Skeletal muscle satellite cell (primary cell): ENCODE data around the gene KRT7.
"Not testable (repeated sequence)": the region's sequence is repeated elsewhere in the genome, so short reads cannot be mapped to it uniquely, and the experiment has no call there.

Experiments
- H3K27me3 ChIP-seq: 2 replicates; pipeline ENCODE4 v1.7.0; 2013; ENCODE audit warnings: low read length; ENCODE audit not compliant: control insufficient read depth, insufficient read depth
- H3K36me3 ChIP-seq: 2 replicates; pipeline ENCODE4 v1.7.0; 2013; ENCODE audit warnings: mild to moderate bottlenecking, control low read depth, low read length; ENCODE audit not compliant: insufficient read depth
- H3K4me1 ChIP-seq: 2 replicates; pipeline ENCODE4 v1.7.0; 2013; ENCODE audit warnings: low read length; ENCODE audit not compliant: control insufficient read depth, insufficient read depth
- H3K4me2 ChIP-seq: 2 replicates; pipeline ENCODE4 v1.7.0; 2013; ENCODE audit warnings: mild to moderate bottlenecking, low read length
- H3K4me3 ChIP-seq: 2 replicates; pipeline ENCODE4 v1.7.0; 2013; ENCODE audit warnings: low read length
- H3K9ac ChIP-seq: 2 replicates; pipeline ENCODE4 v1.7.0; 2013; ENCODE audit warnings: mild to moderate bottlenecking, low read depth, low read length, moderate library complexity
- H3K9me3 ChIP-seq: replicated peaks from 2 replicates; pipeline ENCODE4 v1.7.0; 2013; ENCODE audit warnings: mild to moderate bottlenecking, control low read depth, low read length

The KRT7 gene

DNA sequence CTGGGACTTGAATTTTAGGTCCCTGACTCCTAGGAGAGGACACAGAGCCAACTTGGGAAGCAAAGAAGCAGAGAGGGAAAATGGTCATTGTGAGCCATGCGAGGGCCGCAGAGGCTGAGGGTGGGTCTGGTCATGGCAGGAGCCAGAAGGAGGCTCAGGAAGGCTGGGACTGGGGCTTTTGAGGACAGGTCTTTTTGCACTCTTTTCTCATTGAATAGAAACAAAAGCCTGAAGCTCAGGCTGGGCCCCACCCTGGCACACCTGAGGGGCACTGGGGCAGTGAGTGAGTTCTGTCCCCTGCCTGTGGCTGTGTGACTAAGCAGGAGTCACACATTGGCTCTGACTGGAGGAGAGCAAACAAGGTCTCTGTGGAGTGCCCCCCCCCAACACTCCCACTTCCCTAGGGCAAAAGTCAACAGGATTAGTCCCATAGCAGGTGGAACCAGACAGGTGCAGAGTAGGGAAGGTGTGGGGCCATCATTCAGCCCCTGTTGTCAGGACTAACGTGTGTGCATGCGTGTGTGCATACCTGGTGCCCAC, 2.8 kb downstream of the KRT7 start:
- no peak overlapping the region for H3K4me2 ChIP-seq
- no peaks in the 10 kb centered on the region for H3K9me3 ChIP-seq
- H3K9ac ChIP-seq = peak overlapping the region; percentile 16
- H3K4me1 ChIP-seq = peaks cover 29% of the 10 kb centered on the region
- H3K4me3 ChIP-seq = no peak overlapping the region
- H3K27me3 ChIP-seq = no peaks in the 10 kb centered on the region
- no peaks in the 10 kb centered on the region for H3K36me3 ChIP-seq

GRCh38 chr12:52236386-52237050, 3.5 kb downstream of the KRT7 start:
- Histone ChIP-seq H3K4me1 (peaks cover 29% of the 10 kb centered on the region), H3K4me3 (no peak overlapping the region), H3K4me2 (no peak overlapping the region), H3K9me3 (no peaks in the 10 kb centered on the region), H3K36me3 (no peaks in the 10 kb centered on the region), H3K27me3 (no peaks in the 10 kb centered on the region), H3K9ac (no peak overlapping the region)

- no peak overlapping the region for H3K4me2 ChIP-seq
- H3K27me3 ChIP-seq = no peaks in the 10 kb centered on the region
- H3K4me3 ChIP-seq = no peak overlapping the region
- H3K4me1 ChIP-seq = peaks cover 26% of the 10 kb centered on the region
- no peak overlapping the region for H3K9ac ChIP-seq
- no peaks in the 10 kb centered on the region for H3K9me3 ChIP-seq
- no peaks in the 10 kb centered on the region for H3K36me3 ChIP-seq
These were observed 5.3 kb downstream of the KRT7 start for GRCh38 chr12:52238207-52238840.

DNA sequence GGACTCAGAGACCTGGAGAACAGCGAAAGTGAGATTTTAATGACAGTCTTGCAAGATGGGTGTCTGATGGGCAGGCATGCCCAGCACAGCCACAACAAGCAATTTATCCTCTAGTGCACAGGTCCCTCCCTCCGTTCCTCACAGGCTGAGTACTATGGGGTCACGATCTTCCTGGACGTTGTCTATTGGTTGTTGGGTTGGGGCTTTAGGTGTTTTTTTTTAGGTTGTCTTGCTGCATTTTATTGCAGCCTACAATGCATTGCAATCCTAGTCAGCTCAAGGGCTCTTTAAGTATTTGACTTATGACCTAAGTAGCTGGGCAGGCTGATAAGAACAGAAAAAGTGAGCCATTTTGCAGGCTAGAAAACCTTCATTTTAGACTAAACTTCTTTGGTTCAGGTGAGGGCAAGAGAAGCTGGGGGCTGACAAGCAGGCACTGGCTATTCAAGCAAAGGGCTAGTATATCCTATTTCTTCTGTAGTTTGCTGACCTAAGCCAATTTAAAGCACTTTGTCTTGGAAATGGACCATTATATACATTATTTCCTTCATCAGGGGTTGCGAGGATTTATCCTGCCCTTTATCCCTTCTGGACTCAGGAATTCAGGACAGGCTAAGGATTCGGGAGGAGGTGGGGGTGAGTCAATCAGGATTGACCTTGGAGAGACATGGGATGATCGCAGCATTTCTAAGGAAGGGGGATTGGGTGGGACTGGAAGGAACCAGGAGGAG, 6.0 kb downstream of the KRT7 start:
- Histone ChIP-seq H3K36me3 (no peaks in the 10 kb centered on the region), H3K9me3 (no peaks in the 10 kb centered on the region), H3K27me3 (no peaks in the 10 kb centered on the region), H3K9ac (no peak overlapping the region), H3K4me2 (no peak overlapping the region), H3K4me3 (no peak overlapping the region), H3K4me1 (peaks cover 34% of the 10 kb centered on the region)

GRCh38 chr12:52239767-52240166, 6.7 kb downstream of the KRT7 start:
- H3K36me3 ChIP-seq = no peaks in the 10 kb centered on the region
- no peak overlapping the region for H3K4me3 ChIP-seq
- H3K27me3 ChIP-seq = no peaks in the 10 kb centered on the region
- no peaks in the 10 kb centered on the region for H3K9me3 ChIP-seq
- no peak overlapping the region for H3K9ac ChIP-seq
- no peak overlapping the region for H3K4me2 ChIP-seq
- H3K4me1 ChIP-seq = peaks cover 41% of the 10 kb centered on the region

GRCh38 chr12:52240247-52240646, 7.2 kb downstream of the KRT7 start:
- not testable (repeated sequence) for H3K4me2 ChIP-seq, H3K36me3 ChIP-seq

GRCh38 chr12:52241205-52241842, 8.3 kb downstream of the KRT7 start:
- H3K4me2 ChIP-seq = no peak overlapping the region
- H3K27me3 ChIP-seq = no peaks in the 10 kb centered on the region
- peaks cover 44% of the 10 kb centered on the region for H3K4me1 ChIP-seq
- H3K9ac ChIP-seq = no peak overlapping the region
- no peak overlapping the region for H3K4me3 ChIP-seq
- no peaks in the 10 kb centered on the region for H3K9me3 ChIP-seq
- H3K36me3 ChIP-seq = no peaks in the 10 kb centered on the region

More at GRCh38 chr12:52240247-52240646, 7.2 kb downstream of the KRT7 start:
- H3K9ac ChIP-seq, H3K9me3 ChIP-seq, H3K4me3 ChIP-seq, H3K27me3 ChIP-seq: not testable (repeated sequence)
- peaks cover 41% of the 10 kb centered on the region for H3K4me1 ChIP-seq

DNA sequence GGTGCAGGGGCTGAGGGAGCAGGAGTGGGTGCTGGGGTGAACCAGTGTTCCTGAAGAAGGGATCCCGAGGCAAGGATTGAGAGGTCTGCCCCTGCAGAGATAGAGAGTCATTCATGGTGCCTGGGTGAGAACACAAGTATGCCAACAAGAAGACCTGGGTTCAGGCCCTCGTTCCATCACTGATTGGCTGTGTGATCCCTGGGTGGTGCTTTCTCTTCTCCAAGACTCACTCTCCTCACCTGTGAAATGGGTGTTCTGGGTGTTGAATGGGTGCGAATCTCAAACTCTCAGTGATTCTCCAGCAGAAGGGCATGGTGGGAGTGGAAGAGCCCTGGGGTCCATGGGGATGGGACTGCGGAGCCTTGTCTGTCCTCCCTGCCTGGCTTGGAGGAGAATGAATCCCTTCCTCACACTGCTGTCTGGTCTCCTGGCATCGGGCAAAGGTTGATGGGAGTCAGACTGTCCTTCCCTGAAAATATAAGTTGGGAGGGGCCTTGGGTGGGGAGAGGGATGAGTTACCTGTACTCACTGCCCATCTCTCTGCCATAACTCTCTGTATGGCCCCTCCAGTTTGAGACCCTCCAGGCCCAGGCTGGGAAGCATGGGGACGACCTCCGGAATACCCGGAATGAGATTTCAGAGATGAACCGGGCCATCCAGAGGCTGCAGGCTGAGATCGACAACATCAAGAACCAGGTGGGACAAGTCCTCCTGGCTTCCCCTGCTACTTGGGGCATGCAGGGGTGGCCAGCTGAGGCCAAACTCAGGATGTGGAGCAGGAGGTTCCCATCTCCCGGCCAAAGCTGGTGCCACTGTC, 9.6 kb downstream of the KRT7 start:
- Histone ChIP-seq H3K4me1 (peaks cover 57% of the 10 kb centered on the region), H3K4me3 (no peak overlapping the region), H3K36me3 (no peaks in the 10 kb centered on the region), H3K4me2 (no peak overlapping the region), H3K9me3 (no peaks in the 10 kb centered on the region), H3K27me3 (no peaks in the 10 kb centered on the region), H3K9ac (no peak overlapping the region)

DNA sequence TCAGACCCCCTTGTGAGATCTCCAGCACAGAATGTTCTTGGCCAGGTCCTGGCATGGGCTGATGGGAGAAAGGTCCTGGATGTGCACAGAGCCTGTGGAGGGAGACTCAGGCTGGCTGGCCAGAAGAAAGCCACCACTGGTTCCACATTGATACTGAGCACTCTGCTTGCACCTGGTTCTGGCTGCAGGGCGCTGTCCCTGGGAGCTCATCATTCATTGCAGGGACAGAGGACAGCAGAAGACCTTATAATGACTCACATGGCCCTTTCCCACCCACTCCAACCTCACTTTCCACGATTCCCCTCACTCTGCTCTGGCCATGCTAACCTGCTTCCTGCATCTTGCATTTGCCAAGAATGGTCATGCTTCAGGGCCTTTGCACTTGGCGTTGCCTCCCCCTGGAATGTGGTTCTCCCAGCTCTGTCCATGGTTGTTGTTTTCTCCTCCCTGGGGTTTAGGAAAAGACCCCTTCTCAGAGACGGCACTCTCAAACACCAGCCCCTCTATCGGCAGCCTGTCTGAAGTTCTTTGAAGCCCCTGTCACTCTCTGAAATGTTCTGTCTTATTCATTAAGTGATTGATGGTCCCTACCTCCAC, 10.3 kb downstream of the KRT7 start:
- Histone ChIP-seq H3K4me1 (peaks cover 64% of the 10 kb centered on the region), H3K9ac (peak overlapping the region; percentile 85), H3K9me3 (no peaks in the 10 kb centered on the region), H3K4me2 (peak overlapping the region; percentile 78), H3K27me3 (no peaks in the 10 kb centered on the region), H3K36me3 (no peaks in the 10 kb centered on the region), H3K4me3 (peak overlapping the region; percentile 3)

DNA sequence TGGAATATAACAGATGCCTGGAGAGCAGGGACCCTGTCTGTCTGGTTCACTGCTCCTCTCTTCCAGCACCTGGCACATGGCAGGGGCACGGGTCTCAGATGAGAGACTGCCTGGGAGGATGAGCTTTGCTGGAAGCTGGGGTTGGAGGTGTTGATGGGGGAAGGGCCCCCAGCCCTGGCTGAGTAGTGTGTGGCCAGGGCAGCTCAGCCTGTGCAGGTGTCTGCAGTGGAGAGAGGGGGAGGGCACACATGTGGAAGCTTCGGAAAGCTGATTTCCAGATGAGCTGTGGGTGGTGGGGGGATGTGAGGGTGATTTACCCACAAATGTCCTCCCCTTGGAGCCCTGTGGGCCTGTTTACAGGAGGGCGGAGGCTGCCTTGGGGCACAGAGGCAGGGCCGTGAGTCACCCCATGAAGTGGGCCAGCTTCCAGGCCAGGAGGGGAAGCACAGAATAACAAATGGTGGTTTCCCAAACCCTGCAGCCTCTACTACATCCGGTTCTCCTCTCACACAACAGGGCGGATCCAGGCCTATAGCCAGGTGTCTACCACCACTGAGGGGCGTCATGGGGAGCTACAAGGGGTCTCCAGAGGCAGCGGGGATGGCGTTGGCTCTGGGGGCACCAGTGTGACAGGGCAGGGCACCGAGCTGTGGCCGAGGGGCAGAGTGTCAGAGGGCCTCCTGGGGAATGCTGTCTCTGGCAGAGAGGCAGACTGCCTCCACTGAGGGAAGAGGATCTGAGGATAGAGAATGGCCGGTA, 11.0 kb downstream of the KRT7 start:
- Histone ChIP-seq H3K4me3 (peak overlapping the region; percentile 53), H3K36me3 (no peaks in the 10 kb centered on the region), H3K27me3 (no peaks in the 10 kb centered on the region), H3K4me2 (peak overlapping the region; percentile 78), H3K9me3 (no peaks in the 10 kb centered on the region), H3K9ac (peak overlapping the region; percentile 85), H3K4me1 (peaks cover 71% of the 10 kb centered on the region)
